ENCODE measurements around the gene CACNA1B. TPM values are rescaled to one million over a fixed set of nuclear protein-coding genes. Genes with fewer than 3 reads are reported as not detected.

CACNA1B gene
- total RNA-seq, 2 donors from 2014 or later: 3.6 to 7.9 TPM

GRCh38 chr9:138048184-138048583 is 170.6 kb downstream of the CACNA1B start:
- Mint-ChIP-seq H3K27me3 (ENCODE audit: insufficient read depth) (no peaks in the 10 kb centered on the region), H3K27ac (no peak overlapping the region), H3K9me3 (no peaks in the 10 kb centered on the region), H3K4me3 (no peak overlapping the region), H3K4me1 (peaks cover 8% of the 10 kb centered on the region), H3K36me3 (ENCODE audit: low read depth) (peaks cover 37% of the 10 kb centered on the region)
- TF ChIP-seq CTCF (conservative IDR thresholded peaks at IDR 0.05): no peak
- Histone ChIP-seq H3K27me3 (ENCODE audit: control insufficient read depth, insufficient read depth, low read length, poor library complexity, severe bottlenecking) (no peaks in the 10 kb centered on the region), H3K36me3 (ENCODE audit: control insufficient read depth, insufficient read depth, low read length) (no peaks in the 10 kb centered on the region), H3K27ac (ENCODE audit: low read depth, low read length) (no peak overlapping the region), H3K9ac (ENCODE audit: extremely low read depth, low read length, poor library complexity, severe bottlenecking) (no peak overlapping the region), H3K4me3 (ENCODE audit: low read length) (no peak overlapping the region), H3K4me1 (ENCODE audit: control insufficient read depth, insufficient read depth, low read length) (no peaks in the 10 kb centered on the region), H3K9me3 (ENCODE audit: control insufficient read depth, low read length) (no peaks in the 10 kb centered on the region)
- DNase-seq: no peak
- 77 to 93% methylated on average over 6 to 7 of the region's 7 CpGs for WGBS, 2 experiments (ENCODE audit: insufficient coverage in 1 of 2, insufficient read length in 1 of 2)

GRCh38 chr9:138049085-138049778 is 171.7 kb downstream of the CACNA1B start:
- Mint-ChIP-seq H3K27ac (peak overlapping the region; percentile 52), H3K9me3 (no peaks in the 10 kb centered on the region), H3K4me3 (no peak overlapping the region), H3K36me3 (ENCODE audit: low read depth) (peaks cover 37% of the 10 kb centered on the region), H3K27me3 (ENCODE audit: insufficient read depth) (no peaks in the 10 kb centered on the region), H3K4me1 (peaks cover 8% of the 10 kb centered on the region)
- Histone ChIP-seq H3K36me3 (ENCODE audit: control insufficient read depth, insufficient read depth, low read length) (no peaks in the 10 kb centered on the region), H3K4me3 (ENCODE audit: low read length) (no peak overlapping the region), H3K4me1 (ENCODE audit: control insufficient read depth, insufficient read depth, low read length) (no peaks in the 10 kb centered on the region), H3K9me3 (ENCODE audit: control insufficient read depth, low read length) (no peaks in the 10 kb centered on the region), H3K27ac (ENCODE audit: low read depth, low read length) (no peak overlapping the region), H3K9ac (ENCODE audit: extremely low read depth, low read length, poor library complexity, severe bottlenecking) (no peak overlapping the region), H3K27me3 (ENCODE audit: control insufficient read depth, insufficient read depth, low read length, poor library complexity, severe bottlenecking) (no peaks in the 10 kb centered on the region)
- WGBS, 2 experiments (ENCODE audit: insufficient coverage in 1 of 2, insufficient read length in 1 of 2): 84 to 95% methylated on average over 13 to 21 of the region's 21 CpGs
- no peak for TF ChIP-seq CTCF (conservative IDR thresholded peaks at IDR 0.05)
- peak; percentile 41 for DNase-seq

- TF ChIP-seq CTCF (conservative IDR thresholded peaks at IDR 0.05): peak; percentile 9
- H3K4me1 ChIP-seq (ENCODE audit: control insufficient read depth, insufficient read depth, low read length): no peaks in the 10 kb centered on the region
- H3K36me3 ChIP-seq (ENCODE audit: control insufficient read depth, insufficient read depth, low read length): no peaks in the 10 kb centered on the region
- H3K9me3 ChIP-seq (ENCODE audit: control insufficient read depth, low read length): no peaks in the 10 kb centered on the region
- Mint-ChIP-seq H3K27me3 (ENCODE audit: insufficient read depth) (no peaks in the 10 kb centered on the region), H3K27ac (no peak overlapping the region), H3K4me1 (peaks cover 8% of the 10 kb centered on the region), H3K36me3 (ENCODE audit: low read depth) (peaks cover 38% of the 10 kb centered on the region), H3K4me3 (no peak overlapping the region), H3K9me3 (no peaks in the 10 kb centered on the region)
- 82 to 84% methylated on average over 12 to 24 of the region's 24 CpGs for WGBS, 2 experiments (ENCODE audit: insufficient coverage in 1 of 2, insufficient read length in 1 of 2)
- H3K27ac ChIP-seq (ENCODE audit: low read depth, low read length): no peak overlapping the region
- H3K9ac ChIP-seq (ENCODE audit: extremely low read depth, low read length, poor library complexity, severe bottlenecking): no peak overlapping the region
- H3K4me3 ChIP-seq (ENCODE audit: low read length): no peak overlapping the region
- DNase-seq: peak; percentile 52
- H3K27me3 ChIP-seq (ENCODE audit: control insufficient read depth, insufficient read depth, low read length, poor library complexity, severe bottlenecking): no peaks in the 10 kb centered on the region
Measured at GRCh38 chr9:138049779-138050471, 172.3 kb downstream of the CACNA1B start.

Measured in endodermal cell (in vitro differentiated cells).